ENCODE data around the gene ZNF680. TPM values are rescaled to one million over a fixed set of nuclear protein-coding genes. Genes with fewer than 3 reads are reported as not detected.

Gene ZNF680
- total and polyA plus RNA-seq, 7 experiments from 2014 or later: 9.1 to 20.4 (median 10.3) TPM

Other genes starting within 250 kb of the ZNF680 start
- 10 to 100 TPM; 22.8 to 54.2 (median 35.8) TPM for gene ZNF736, start 249.1 kb downstream of the ZNF680 start, total RNA-seq
- 1 to 10 TPM; 1.8 to 2.1 TPM for gene ZNF736, start 249.1 kb downstream of the ZNF680 start, polyA plus RNA-seq
- gene ZNF107, start 103.1 kb upstream of the ZNF680 start, total RNA-seq: 10 to 100 TPM; 11.2 to 33.5 (median 17.3) TPM
- gene ZNF107, start 103.1 kb upstream of the ZNF680 start, polyA plus RNA-seq: 10 to 100 TPM; 11.8 to 15.6 TPM
- gene ZNF138, start 231.4 kb upstream of the ZNF680 start, total RNA-seq: 10 to 100 TPM in 4 of 5 experiments, 1 to 10 TPM in 1; 8.8 to 19.0 (median 10.6) TPM
- 10 to 100 TPM; 12.4 to 16.9 TPM for gene ZNF138, start 231.4 kb upstream of the ZNF680 start, polyA plus RNA-seq

Data from naive thymus-derived CD4-positive, alpha-beta T cell (primary cell).